A549 treated with AZD2906 at 1 μM for 4 hours (cell line): ENCODE measurements around the gene FAM241A. TPM values are rescaled to one million over a fixed set of nuclear protein-coding genes. Genes with fewer than 3 reads are reported as not detected.

Experiments
- total RNA-seq: library from RNA; stranded (reverse); fragments of 200-300 nt; extraction: Qiagen RNA extraction; gene quantifications from 5 replicates; pipeline ENCODE4 v1.2.3, GENCODE V29; 2022

Gene FAM241A
- total RNA-seq = 0.83 to 0.93 TPM (median 0.85 TPM) in 5 replicates

GRCh38 chr4:112145326-112145789 lies at the start of gene FAM241A:
Gene FAM241A, plus strand, starts transcription at chr4:112145454. Its CDS starts 127 bp downstream, at chr4:112145581.

GRCh38 chr4:112231779-112232713 lies 86.8 kb downstream of the FAM241A start, which contains the start of gene AP1AR:
Gene AP1AR, plus strand, starts transcription at chr4:112231787. Its CDS starts 305 bp downstream, at chr4:112232092.

Other genes with a start within 250 kb of the FAM241A start
- gene AP1AR, start 86.3 kb downstream of the FAM241A start, total RNA-seq = 7.8 to 11.2 TPM (median 10.7 TPM) in 5 replicates
- gene TIFA, start 140.4 kb downstream of the FAM241A start, total RNA-seq = 3.4 to 4.3 TPM (median 4.1 TPM) in 5 replicates
- gene ALPK1, start 151.9 kb downstream of the FAM241A start, total RNA-seq = 1.9 to 2.1 TPM (median 2.0 TPM) in 5 replicates